HG03175 (cell line): ENCODE results near the gene GNA14.
"Not testable (repeated sequence)": the region's sequence is repeated elsewhere in the genome, so short reads cannot be mapped to it uniquely, and the experiment has no call there.

Experiments used
- ATAC-seq: cut with Tn5 transposase; IDR thresholded peaks from one replicate; pipeline ENCODE4 v1.9.1; 2021; ENCODE audit warnings: mild to moderate bottlenecking, moderate library complexity; ENCODE audit not compliant: unreplicated experiment

GNA14 gene

DNA sequence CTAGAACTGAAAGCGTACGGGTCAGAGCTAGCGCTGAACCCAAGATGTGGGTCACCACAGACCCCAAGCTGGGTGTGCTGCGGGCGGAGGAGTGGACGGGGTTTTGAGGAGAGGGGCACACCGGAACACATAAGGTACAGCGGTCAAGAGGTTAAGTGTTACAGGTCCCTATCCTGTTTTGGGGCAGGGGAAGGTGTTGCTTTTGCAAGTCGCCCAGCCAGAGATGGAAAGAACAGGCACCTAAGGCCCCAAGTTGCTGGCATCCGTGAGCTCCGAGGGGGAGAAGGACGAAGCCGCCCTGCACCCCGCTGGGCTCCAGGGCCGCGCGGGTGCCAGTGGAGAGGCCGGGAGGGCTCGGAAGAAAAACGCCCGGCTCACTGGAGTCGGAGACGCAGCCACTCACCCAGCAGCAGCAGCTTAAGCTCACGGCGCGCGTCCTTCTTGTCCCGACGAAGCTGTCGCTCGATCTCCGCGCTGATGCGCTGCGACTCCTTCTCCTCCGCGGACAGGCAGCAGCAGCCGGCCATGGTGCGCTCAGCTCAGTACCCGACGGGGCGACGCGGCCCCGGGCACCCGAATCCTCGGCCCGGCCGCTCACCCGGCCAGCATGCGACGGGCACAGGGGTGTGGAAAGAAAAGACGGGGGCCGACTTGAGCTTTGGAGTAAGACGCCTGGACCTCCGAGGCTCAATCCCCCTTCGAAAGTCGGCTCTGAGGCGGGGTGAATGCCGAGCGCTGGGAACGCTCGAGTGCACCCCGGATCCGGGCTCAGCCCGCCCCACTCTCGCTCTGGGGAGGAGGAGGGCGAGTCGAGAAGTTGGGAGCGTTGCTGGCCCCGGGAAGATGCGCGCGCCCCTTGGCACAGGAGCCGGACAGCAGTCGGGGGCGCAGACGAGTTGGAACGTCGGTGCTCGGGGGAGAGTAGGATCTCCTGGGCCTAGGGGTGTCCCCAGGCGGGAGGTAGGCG lies 572 bp downstream of the GNA14 start:
- ATAC-seq, result no peak

DNA sequence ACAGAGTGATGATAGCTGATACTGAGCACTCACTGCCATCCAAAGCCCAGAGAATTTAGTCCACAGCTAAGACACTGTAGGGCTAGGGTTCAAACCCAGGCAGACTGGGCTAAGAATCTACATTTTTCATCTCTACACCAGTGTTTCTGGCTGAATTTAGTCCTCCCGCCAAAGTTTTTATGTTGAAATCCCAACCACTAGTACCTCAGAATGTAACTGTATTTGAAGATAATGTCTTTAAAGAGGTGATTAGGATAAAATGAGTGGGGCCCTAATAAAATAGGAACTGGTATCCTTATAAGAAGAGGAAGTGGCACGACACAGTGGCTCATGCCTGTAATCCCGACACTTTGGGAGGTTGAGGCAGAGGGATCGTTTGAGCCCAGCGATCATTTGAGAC lies 4.3 kb downstream of the GNA14 start:
- no peak for ATAC-seq

DNA sequence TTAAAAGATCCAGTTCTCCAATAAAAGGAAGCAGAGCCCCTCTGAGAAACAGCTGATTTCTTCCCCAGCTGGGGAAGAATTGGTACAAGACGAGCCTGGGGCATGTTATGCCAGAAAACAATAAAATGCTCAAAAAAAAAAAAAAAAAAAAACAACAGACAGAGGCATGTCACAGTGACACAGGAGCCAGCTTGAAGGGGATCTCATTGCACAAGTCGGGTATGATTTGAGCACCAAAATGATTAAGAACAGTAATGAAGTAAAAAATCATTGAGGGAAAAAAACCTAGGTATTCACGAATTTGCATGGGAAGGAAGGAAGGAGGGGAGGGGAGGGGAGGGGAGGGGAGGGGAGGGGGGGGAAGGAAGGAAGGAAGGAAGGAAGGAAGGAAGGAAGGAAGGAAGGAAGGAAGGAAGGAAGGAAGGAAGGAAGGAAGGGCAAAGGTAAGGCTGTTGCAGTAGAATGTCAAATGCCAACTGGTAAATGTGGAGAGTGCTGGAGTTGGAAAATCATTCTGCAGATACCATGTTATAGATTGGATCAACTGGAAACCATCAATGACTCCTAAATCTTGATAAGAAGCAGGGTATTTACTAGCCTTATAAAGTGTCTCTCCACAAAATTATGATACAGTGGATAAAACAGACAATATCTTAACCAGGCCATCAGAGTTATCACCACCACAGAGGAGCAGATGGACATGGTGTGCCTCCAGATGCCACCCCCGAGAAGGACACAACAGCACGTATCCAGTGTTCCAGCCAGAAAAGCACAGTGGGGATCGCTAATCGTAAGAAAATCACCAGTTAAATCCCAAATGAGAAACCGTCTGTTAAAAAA lies 7.2 kb downstream of the GNA14 start:
- no peak for ATAC-seq

DNA sequence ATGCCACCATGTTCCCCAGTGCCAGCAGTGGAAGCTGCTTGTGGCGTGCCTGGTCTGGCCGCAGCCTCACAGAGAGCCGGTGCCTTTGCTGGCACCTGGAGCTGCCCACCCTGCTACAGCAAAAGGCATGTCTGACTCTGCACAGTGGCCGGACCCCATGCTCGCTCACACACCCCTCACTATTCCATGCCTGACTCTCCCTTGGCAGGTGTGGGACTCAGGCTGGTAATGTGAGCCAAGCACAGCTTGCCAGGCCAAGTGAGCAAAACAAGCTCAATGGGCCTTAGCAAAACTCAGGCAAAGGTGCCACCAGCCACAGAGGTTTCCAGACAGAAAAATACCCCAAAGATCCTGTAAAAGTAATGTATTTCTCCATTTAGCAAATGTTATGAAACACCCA lies 15.5 kb downstream of the GNA14 start:
- no peak for ATAC-seq

DNA sequence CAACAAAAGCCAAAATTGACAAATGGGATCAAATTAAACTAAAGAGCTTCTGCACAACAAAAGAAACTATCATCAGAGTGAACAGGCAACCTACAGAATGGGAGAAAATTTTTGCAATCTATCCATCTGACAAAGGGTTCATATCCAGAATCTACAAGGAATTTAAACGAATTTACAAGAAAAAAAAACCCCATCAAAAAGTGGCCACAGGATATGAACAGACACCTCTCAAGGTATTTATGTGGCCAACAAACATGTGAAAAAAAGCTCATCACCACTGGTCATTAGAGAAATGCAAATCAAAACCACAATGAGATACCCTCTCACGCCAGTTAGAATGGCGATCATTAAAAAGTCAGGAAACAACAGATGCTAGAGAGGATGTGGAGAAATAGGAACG lies 19.3 kb downstream of the GNA14 start:
- ATAC-seq, result not testable (repeated sequence)

DNA sequence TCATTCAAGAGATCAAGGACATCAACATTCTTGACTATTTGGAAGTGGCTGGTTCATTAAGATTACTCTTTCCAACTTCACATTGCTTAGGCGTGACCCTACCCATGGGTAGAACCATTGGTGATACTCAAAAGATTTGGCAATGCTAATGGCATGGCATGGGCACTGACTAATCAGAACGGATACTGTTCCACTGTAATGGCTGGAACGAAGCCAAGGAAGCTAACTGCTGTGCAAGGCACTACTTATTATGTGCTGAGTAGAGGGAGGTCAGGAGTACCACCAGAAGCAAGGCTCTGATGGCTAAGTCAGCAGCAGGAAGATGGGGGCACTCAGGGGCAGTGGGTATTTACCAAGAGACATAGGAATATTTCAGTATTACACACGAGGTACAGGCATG lies 31.9 kb downstream of the GNA14 start:
- no peak for ATAC-seq

DNA sequence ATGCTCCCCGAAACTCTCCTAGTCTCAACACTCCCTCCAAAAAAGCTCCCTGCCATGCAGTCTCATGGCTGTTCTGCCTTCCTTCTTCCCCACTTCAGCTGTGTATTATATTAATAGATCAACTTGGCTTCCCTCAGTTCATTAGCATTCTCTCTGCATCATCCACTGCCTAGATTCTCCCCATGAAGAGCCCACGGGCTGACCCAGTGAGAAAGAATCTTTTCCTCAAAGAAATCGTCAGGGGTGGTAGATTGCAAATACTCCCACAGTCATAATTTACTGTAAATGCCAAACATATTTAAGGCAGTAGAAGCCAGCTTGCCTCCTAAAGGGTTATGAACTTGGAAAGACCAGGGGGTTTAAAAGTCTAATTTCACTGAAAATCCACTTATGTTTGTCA lies 33.5 kb downstream of the GNA14 start:
- no peak for ATAC-seq

DNA sequence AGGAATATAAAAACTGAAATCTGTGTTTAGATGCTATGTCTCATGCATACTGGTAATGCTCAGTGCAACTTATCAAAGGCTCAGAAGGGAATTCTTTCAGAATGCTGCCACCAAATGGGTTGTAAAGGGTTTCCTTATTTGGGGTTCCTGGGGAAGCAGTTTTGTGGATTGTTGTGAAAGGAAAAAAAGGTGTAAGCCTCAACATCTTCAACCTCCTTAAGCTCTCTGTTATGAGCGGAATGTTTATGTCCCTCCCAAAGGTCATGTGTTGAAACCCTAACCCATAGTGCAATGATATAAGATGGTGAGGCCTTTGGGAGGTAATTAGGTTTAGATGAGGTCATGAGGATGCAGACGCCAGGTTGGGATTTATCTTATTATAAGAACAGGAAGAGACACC lies 41.6 kb downstream of the GNA14 start:
- no peak for ATAC-seq

DNA sequence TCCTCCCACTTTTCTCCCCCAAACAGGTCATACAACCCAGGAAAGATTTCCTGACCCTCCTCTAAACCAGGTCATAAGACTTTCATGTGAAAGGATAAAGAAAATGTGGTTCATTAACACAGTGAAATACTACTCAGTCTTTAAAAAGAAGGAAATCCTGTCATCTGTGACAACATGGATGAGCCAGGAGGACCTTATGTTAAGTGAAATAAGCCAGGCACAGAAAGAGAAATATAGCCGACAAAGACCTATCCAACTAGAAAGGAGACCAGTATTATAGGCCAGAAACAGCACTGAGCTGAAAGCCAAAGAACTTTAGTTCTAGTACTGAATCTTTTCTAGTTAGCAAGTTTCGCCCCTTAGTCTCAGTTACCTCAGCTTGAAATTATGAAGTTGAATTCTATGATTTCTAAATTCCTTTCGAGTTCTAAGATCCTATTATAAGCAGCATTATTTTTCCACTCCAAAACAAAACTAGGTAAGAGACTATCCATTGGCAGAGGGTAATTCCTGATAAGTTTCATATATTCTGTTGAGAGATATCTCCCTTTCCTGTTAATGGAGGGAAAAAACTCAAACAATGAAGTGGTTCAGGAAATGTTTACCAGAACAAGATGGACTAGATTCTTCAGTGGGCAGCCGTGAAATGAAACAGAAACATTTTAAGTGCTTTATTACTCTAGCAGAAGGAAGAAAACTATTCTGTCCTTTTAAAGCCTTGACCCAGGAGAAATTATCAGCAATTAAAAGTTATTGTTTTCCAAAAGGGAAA lies 42.5 kb downstream of the GNA14 start:
- no peak for ATAC-seq

DNA sequence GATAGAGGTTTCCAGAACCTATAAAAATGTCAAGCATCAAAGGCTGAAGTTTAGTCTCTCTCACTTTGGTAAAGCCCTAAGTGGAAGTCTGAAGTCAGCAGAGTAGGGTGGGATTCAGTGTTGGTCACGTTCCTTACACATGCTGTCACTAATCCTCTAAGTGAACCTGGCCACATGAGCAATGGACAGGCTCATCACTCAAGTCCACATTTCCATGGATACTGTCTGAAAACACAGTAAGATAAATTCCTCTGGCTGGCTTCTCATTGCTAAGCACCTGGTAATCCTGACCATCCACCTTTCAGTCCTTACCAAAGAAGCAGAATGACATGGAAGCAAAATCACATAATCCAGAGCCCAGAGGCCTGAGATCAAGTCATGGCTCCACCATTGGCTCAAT lies 43.8 kb downstream of the GNA14 start:
- ATAC-seq, result no peak

DNA sequence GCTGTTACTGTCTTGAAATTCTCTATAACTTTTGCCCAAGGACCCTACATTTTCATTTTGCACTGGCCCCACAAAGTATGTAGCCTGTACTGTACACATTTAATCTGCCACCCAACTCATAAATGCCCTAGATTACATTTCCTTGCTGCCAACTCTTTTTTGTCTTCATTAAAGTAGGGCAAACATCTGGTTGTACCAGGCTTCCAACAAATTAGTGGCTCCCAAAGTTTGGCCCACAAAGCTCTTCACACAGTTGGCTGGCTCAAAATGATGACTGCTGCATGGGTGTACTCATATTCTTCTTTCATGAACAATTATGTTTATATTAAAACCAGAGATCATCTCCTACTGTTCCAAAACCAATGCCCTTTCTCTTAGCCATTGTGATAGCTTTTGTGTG lies 45.3 kb downstream of the GNA14 start:
- no peak for ATAC-seq

DNA sequence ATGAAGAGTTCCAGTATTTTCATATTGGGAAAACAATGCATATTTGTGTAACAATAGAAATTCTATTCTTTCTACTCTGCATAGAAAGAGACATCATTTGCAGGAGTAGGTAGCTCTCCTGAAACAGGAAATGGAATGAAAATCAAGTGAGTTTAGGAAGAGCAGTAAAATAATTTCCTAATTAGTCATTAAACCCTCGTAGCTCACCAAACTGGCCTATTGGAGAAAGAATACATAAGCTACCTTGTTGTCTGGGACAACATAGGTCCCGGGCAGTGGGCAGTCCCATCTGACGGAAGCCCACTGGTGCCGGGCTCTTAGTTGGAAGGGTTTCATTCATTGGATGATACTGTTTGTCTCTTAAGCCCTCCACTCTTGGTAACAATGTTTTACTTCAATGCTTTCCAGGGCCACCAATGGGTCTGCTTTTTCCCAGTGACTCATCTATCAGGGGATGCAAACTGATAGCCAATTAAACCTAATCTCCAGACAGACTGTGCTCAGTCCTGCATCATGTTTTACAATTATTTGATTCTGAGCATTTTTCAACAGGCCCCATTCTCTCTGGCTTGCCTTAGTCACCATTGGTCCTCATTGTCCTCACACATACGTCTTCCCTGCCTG lies 46.5 kb downstream of the GNA14 start:
- ATAC-seq, result no peak

DNA sequence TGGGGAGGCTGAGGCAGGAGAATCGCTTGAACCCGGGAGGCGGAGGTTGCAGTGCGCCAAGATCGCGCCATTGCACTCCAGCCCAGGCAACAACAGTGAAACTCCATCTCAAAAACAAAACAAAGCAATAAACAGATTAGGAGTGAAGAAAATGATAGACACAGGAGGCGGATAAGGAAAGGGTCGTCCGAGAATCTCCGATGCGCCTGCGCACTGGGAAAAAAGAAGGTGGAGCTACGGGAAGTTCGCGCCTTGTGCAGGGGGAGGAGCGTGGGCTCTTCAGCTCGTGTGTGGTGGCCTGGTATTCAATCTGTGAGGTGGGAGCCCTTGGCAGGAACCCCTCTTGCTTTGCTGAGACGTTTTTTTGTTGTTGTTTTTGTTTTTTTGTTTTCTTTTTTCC lies 47.3 kb downstream of the GNA14 start:
- ATAC-seq, result no peak

DNA sequence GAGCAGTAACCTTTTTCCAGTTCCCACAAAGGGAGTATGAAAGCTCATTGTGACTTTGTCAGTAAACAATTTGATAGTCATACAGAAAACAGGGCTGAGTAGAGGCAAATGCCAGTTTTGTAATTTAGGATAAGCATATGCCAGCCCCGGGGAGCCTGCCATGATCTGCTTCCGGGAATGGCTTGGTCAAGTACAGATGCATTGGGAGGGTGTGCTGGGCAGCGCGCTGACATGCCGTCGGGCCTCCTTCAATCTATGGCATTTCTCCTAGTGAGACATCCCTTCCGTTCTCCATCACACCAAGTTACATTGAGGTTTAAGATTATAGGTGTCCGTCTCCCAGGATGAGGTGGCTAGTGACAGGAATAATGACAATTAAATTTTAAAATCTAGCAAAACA lies 48.6 kb downstream of the GNA14 start:
- no peak for ATAC-seq

DNA sequence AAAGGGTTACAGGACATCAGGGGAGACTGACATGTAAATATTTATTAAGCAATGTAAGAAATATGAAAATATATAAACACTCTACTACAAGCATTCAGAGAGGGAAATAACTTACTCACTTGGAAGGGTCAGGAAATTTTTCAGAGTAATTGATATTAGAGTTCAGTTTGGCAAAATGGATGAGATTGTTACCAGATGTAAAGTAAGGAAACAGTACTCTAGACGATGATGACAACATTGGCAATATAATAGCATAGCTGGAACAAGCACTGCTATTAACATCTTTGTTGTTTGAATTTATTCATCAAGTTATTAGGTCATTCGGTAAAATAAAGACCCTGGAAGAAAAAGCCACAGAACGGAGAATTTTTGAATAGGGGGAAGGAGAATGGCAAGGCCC lies 49.1 kb downstream of the GNA14 start:
- no peak for ATAC-seq

DNA sequence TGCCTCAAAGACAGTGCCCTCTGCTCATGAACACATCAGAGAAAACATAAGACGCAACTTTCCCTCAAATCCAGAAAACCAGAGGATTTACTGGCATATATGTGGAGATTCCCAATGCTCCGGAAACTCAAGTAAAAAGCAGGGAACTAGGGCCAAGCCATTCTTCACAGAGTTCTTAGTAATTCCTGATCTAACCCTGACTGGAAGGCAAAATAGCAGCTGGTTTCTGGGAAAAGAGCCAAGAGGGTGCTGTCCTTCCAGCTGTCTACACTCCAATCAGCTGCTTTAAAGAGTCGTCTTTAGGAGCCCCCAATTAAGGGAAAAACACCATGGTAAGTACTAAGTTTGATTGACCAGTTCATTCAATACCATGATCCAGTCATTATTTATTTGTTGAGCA lies 49.6 kb downstream of the GNA14 start:
- ATAC-seq, result no peak

DNA sequence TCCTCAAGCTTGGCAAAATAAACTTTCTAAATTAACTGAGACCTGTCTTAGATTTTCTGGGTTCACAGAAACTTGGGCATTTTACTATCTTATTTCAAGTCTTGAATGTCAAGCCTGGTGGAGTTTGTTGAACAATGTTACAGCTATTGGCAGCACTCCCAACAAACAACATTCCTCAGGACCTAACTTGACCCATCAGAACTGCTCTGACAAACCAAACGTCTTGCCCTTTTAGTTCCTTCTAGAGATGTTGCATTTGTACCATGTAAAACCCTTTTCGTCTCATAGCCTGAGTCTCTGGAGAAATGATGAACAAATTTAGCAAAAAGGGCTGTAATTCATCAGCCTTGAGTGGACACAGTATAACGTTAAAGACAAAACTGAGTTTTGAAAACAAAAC lies 51.1 kb downstream of the GNA14 start:
- ATAC-seq, result no peak

DNA sequence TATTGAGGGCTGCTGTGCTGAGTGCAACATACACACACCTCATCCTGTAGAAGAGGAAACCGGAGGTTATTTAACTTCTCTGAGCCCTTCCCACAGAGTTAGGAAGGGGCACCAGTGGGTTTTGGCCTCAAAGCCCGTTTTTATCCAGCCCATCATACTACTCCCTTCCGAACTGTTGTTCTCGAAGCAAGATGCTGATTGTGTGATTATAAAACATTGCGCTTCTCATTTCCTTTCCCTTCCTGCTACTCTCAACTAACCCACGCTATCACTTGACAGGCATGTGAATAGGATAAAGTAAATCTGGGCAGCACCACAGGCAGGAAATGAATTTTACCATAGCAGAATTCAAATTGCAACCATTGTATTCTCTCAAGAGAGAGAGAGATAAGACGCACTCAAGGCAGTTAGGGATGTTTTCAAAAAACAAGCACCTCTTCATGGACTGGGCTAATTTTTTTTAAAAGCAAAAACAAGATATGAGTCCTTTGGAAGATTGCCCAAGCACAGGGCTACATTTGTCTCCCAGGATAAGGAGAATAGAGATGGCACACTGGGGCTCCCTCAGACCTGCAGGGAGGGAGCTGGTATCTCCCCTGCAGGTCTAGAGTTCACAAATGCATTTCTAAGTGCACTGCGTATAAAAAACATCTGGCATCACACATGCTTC lies 52.6 kb downstream of the GNA14 start:
- ATAC-seq, result no peak

DNA sequence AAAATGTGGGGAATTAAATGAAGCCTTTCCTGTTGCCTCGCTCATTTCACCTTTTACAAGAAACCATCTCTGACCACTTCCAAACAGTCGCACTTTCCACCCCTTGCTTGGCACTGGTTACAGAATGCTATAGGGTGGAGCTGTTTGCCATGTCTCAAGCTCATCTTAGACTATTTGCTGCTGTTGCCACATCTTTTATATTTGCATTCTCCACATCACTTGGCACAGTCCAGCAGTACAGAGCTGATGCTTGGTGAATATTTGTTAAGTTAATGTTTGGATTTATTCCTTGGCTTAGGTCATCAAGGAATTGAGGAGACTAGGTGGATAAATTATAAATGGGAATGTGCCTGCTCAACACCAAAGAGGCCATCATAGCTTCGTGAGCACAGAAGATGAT lies 53.2 kb downstream of the GNA14 start:
- ATAC-seq, result no peak

DNA sequence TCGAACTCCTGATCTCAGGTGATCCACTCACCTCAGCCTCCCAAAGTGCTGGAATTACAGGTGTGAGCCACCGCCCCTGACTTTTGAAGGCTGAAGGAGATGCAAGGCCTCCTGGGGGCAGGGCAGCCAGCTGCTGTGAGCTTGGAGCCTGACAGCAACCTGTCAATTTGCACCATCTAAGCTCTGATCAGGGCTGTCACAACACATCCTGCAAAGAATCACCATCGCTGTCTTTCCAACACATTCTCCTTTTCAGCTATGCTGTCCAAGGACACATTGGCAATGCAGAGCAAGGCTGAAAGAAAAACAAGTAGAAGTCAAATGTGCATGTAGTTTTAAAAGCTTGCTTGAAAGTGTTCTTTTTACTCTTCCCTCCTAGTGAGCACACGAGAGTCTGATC lies 54.6 kb downstream of the GNA14 start:
- ATAC-seq, result no peak
